Activated CD8-positive, alpha-beta memory T cell treated with anti-CD3 and anti-CD28 coated beads, Interleukin-2, amount 10 ng/mL, durations not matched to agents 7 days and 5 days (primary cell): ENCODE measurements around the gene KIAA1671. TPM values are rescaled to one million over a fixed set of nuclear protein-coding genes. Genes with fewer than 3 reads are reported as not detected.

Source experiments
- ATAC-seq: fragments of 150-1000 bp; cut with Tn5 transposase; one replicate; pipeline ENCODE4 v1.10.0; 2021; ENCODE audit warnings: moderate library complexity
- CTCF ChIA-PET: fragments of 350-600 bp; sonication (Branson Sonifier 250); formaldehyde crosslinking; loops from one replicate; lab custom pipeline; 2021; ENCODE audit warnings: antibody characterized with exemption; lab: Charles Lee
- DNase-seq: peaks from one replicate; pipeline ENCODE4 v3.0.0-alpha.2; 2020
- H3K27ac Mint-ChIP-seq: one replicate; pipeline ENCODE4 v1.8.0; 2021; ENCODE audit warnings: mild to moderate bottlenecking, mixed read lengths
- H3K27me3 Mint-ChIP-seq: one replicate; pipeline ENCODE4 v1.8.0; 2021; ENCODE audit warnings: mixed read lengths
- H3K36me3 Mint-ChIP-seq: one replicate; pipeline ENCODE4 v1.8.0; 2021; ENCODE audit warnings: mild to moderate bottlenecking, mixed read lengths
- H3K4me1 Mint-ChIP-seq: one replicate; pipeline ENCODE4 v1.8.0; 2021; ENCODE audit warnings: mixed read lengths
- H3K4me3 Mint-ChIP-seq: one replicate; pipeline ENCODE4 v1.8.0; 2021; ENCODE audit warnings: mild to moderate bottlenecking, moderate library complexity, mixed read lengths
- H3K9me3 Mint-ChIP-seq: one replicate; pipeline ENCODE4 v1.8.0; 2022; ENCODE audit warnings: low read depth, mixed read lengths
- total RNA-seq, 2 experiments: library from RNA; stranded (reverse); gene quantifications; one replicate each; pipeline ENCODE4 v1.2.3, GENCODE V29; 2021

Gene KIAA1671
- total RNA-seq, 2 experiments from 2014 or later: 11.4 to 20.1 TPM

- Mint-ChIP-seq H3K4me3 (no peak overlapping the region), H3K27me3 (no peaks in the 10 kb centered on the region), H3K36me3 (peaks cover 2% of the 10 kb centered on the region), H3K27ac (no peak overlapping the region), H3K4me1 (no peaks in the 10 kb centered on the region), H3K9me3 (no peaks in the 10 kb centered on the region)
- ATAC-seq (no peak), DNase-seq (no peak)
- CTCF ChIA-PET: interaction anchor here (2.4 kb wide), 1 partner anchor 16 kb away, joined by 9 read pairs; no protein-coding TSS in a partner anchor
Observed at GRCh38 chr22:25186140-25186539, 233.6 kb downstream of the KIAA1671 start.

- no peaks in the 10 kb centered on the region for H3K27me3 Mint-ChIP-seq
- no peak overlapping the region for H3K27ac Mint-ChIP-seq
- no peak overlapping the region for H3K4me3 Mint-ChIP-seq
- CTCF ChIA-PET: interaction anchor here (2.0 kb wide), 1 partner anchor 15 kb away, joined by 8 read pairs; no protein-coding TSS in a partner anchor
- DNase-seq (no peak), ATAC-seq (no peak)
- peaks cover 2% of the 10 kb centered on the region for H3K36me3 Mint-ChIP-seq
- H3K4me1 Mint-ChIP-seq: no peaks in the 10 kb centered on the region
- no peaks in the 10 kb centered on the region for H3K9me3 Mint-ChIP-seq
Observed at GRCh38 chr22:25187469-25187868, 235.0 kb downstream of the KIAA1671 start.

GRCh38 chr22:25192406-25192805 is 239.9 kb downstream of the KIAA1671 start:
- Mint-ChIP-seq H3K9me3 (no peaks in the 10 kb centered on the region), H3K4me1 (no peaks in the 10 kb centered on the region), H3K36me3 (peaks cover 4% of the 10 kb centered on the region), H3K27me3 (no peaks in the 10 kb centered on the region), H3K27ac (no peak overlapping the region), H3K4me3 (no peak overlapping the region)
- CTCF ChIA-PET: interaction anchor here (2.7 kb wide), 1 partner anchor 10 kb away, joined by 9 read pairs; no protein-coding TSS in a partner anchor
- DNase-seq: no peak
- ATAC-seq: no peak

DNA sequence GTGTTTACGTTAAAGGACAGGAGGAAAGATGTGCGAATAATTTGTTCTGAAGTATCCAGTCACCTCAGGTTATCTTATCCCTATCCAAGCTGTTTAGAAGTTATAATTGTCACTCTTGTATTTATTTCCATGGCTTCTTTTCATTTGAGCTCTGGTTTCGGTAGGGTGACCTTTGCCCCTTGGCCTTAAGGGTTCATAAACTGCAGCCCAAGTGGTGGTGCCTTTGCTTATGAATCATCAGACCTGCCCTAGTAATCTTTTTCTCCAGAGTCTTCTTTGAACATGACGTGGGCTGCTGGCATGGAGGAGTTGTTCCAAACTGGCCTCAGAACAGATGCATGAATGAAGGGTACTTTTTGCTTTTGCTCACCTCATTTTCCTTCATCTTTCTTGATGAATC is 240.6 kb downstream of the KIAA1671 start:
- Mint-ChIP-seq H3K27me3 (no peaks in the 10 kb centered on the region), H3K27ac (no peak overlapping the region), H3K36me3 (peaks cover 4% of the 10 kb centered on the region), H3K4me3 (no peak overlapping the region), H3K9me3 (no peaks in the 10 kb centered on the region), H3K4me1 (no peaks in the 10 kb centered on the region)
- DNase-seq (no peak), ATAC-seq (no peak)
- CTCF ChIA-PET: interaction anchor here (2.7 kb wide), 1 partner anchor 9 kb away, joined by 9 read pairs; no protein-coding TSS in a partner anchor

DNA sequence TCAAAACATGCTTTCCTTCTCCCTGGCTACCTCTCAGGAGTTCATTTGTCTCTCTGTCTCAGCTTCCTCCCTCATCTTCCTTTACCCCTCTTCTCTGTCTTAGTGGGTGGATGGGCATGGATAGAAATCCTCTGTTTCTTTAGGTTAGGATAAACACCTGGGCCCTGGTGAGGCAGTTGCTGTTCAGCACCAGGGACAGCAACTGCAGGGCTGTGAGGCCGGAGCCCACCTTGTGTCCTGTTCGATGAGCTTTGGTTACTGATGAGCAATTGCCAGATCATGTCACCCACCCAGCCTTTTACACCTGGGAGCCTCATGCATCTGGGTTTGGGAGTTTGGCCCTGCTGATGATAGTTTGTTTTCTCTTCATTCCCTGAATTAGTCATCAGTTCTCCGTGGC is 241.0 kb downstream of the KIAA1671 start:
- H3K4me3 Mint-ChIP-seq: no peak overlapping the region
- no peaks in the 10 kb centered on the region for H3K9me3 Mint-ChIP-seq
- no peaks in the 10 kb centered on the region for H3K27me3 Mint-ChIP-seq
- CTCF ChIA-PET: interaction anchor here (2.7 kb wide), 1 partner anchor 9 kb away, joined by 9 read pairs; no protein-coding TSS in a partner anchor
- ATAC-seq: no peak
- peaks cover 4% of the 10 kb centered on the region for H3K36me3 Mint-ChIP-seq
- no peak overlapping the region for H3K27ac Mint-ChIP-seq
- no peaks in the 10 kb centered on the region for H3K4me1 Mint-ChIP-seq
- DNase-seq: no peak

GRCh38 chr22:25196326-25196725 is 243.8 kb downstream of the KIAA1671 start:
- DNase-seq (no peak), ATAC-seq (no peak)
- H3K27ac Mint-ChIP-seq: no peak overlapping the region
- CTCF ChIA-PET: no interaction called here
- peaks cover 8% of the 10 kb centered on the region for H3K4me1 Mint-ChIP-seq
- peaks cover 2% of the 10 kb centered on the region for H3K36me3 Mint-ChIP-seq
- H3K9me3 Mint-ChIP-seq: no peaks in the 10 kb centered on the region
- H3K4me3 Mint-ChIP-seq: no peak overlapping the region
- no peaks in the 10 kb centered on the region for H3K27me3 Mint-ChIP-seq

DNA sequence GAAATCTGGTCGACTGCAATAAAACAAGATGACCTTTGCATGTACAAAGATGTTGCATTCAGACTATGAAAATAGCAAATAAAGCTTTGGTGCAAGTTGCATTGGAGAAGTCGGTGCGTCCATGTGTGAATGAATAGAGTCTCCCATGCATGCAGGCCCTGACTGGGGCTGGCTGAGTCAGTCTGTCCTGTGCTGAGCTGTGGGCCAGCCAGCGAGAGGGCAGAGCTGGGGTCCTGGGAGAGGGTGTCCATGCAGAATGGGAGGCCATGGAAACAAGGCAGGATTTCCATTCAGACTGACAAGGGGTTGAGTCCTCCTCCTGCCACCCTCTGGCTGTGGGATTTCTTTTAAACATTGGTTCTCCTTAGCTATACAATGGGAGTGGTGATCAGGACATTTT is 244.8 kb downstream of the KIAA1671 start:
- no peak overlapping the region for H3K27ac Mint-ChIP-seq
- DNase-seq (no peak), ATAC-seq (no peak)
- peaks cover 16% of the 10 kb centered on the region for H3K4me1 Mint-ChIP-seq
- no peak overlapping the region for H3K4me3 Mint-ChIP-seq
- CTCF ChIA-PET: interaction anchor here (0.6 to 1.0 kb wide), 3 partner anchors 38 to 259 kb away, joined by 3 to 4 read pairs (median 3); no protein-coding TSS in a partner anchor
- no peaks in the 10 kb centered on the region for H3K27me3 Mint-ChIP-seq
- H3K36me3 Mint-ChIP-seq: peaks cover 2% of the 10 kb centered on the region
- H3K9me3 Mint-ChIP-seq: no peaks in the 10 kb centered on the region

GRCh38 chr22:25199731-25200520 is 247.4 kb downstream of the KIAA1671 start, which contains the start of gene CRYBB3:
CRYBB3 (plus strand) TSS chr22:25199858; CDS start chr22:25201397, 1,539 bp downstream.
- no peaks in the 10 kb centered on the region for H3K36me3 Mint-ChIP-seq
- H3K27ac Mint-ChIP-seq: no peak within 1 kb of the TSS
- no peaks in the 10 kb centered on the region for H3K27me3 Mint-ChIP-seq
- no peak for DNase-seq
- no peak within 1 kb of the TSS for H3K4me3 Mint-ChIP-seq
- H3K9me3 Mint-ChIP-seq: no peaks in the 10 kb centered on the region
- no peak for ATAC-seq
- peaks cover 16% of the 10 kb centered on the region for H3K4me1 Mint-ChIP-seq
- CTCF ChIA-PET: no interaction called here

- ATAC-seq: no peak
- CTCF ChIA-PET: interaction anchor here (0.5 to 3.4 kb wide), 6 partner anchors 16 to 1383 kb away, joined by 3 to 31 read pairs (median 4); no protein-coding TSS in a partner anchor
- Mint-ChIP-seq H3K4me3 (no peak overlapping the region), H3K4me1 (peaks cover 16% of the 10 kb centered on the region), H3K9me3 (no peaks in the 10 kb centered on the region), H3K36me3 (no peaks in the 10 kb centered on the region), H3K27ac (no peak overlapping the region), H3K27me3 (no peaks in the 10 kb centered on the region)
- no peak for DNase-seq
Observed at GRCh38 chr22:25200967-25201366, 248.5 kb downstream of the KIAA1671 start.

GRCh38 chr22:25201557-25202273 is 249.2 kb downstream of the KIAA1671 start:
- no peaks in the 10 kb centered on the region for H3K36me3 Mint-ChIP-seq
- peaks cover 16% of the 10 kb centered on the region for H3K4me1 Mint-ChIP-seq
- ATAC-seq (peak; percentile 27), DNase-seq (peak; percentile 51)
- no peak overlapping the region for H3K4me3 Mint-ChIP-seq
- H3K27ac Mint-ChIP-seq: no peak overlapping the region
- H3K9me3 Mint-ChIP-seq: no peaks in the 10 kb centered on the region
- H3K27me3 Mint-ChIP-seq: no peaks in the 10 kb centered on the region
- CTCF ChIA-PET: interaction anchor here (0.6 to 3.4 kb wide), 30 partner anchors 8 to 1165 kb away, joined by 3 to 31 read pairs (median 4); no protein-coding TSS in a partner anchor

DNA sequence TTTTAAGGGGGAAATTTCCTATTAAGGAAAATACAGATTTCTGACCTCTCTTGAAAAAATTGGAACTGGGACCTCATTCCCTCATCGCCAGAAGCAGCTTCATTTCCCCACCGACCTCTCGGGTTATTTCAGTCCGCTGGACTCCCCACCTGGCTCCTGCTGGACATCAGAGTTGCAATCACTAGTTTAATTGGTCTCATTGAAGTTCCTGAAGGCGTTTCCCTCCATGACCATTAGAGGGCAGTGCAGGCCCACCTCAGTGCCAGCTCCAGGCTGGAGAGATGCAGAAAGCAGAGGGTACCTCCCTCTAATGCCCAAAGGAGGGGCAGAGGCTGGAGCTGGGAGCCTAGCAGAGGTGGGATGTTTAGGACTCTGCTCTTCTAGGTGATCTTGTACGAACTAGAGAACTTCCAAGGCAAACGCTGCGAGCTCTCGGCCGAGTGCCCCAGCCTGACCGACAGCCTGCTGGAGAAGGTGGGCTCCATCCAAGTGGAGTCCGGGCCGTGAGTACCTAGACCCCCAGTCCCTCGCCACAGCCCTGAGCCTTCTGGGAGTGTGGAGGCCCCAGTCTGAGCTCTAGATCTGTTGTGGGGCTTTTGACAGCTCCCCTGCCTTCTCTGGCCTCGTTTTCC is 249.9 kb downstream of the KIAA1671 start:
- Mint-ChIP-seq H3K27ac (no peak overlapping the region), H3K4me1 (peaks cover 16% of the 10 kb centered on the region)

GRCh38 chr22:25203082-25203481 is 250.6 kb downstream of the KIAA1671 start:
- H3K27ac Mint-ChIP-seq: no peak overlapping the region
- no peak for DNase-seq
- H3K4me3 Mint-ChIP-seq: no peak overlapping the region
- H3K9me3 Mint-ChIP-seq: no peaks in the 10 kb centered on the region
- CTCF ChIA-PET: interaction anchor here (1.1 to 3.4 kb wide), 14 partner anchors 9 to 1164 kb away, joined by 3 to 31 read pairs (median 4); no protein-coding TSS in a partner anchor
- ATAC-seq: no peak
- no peaks in the 10 kb centered on the region for H3K36me3 Mint-ChIP-seq
- peaks cover 16% of the 10 kb centered on the region for H3K4me1 Mint-ChIP-seq
- H3K27me3 Mint-ChIP-seq: no peaks in the 10 kb centered on the region

More for the DNA sequence above, 249.9 kb downstream of the KIAA1671 start:
- Mint-ChIP-seq H3K36me3 (no peaks in the 10 kb centered on the region), H3K9me3 (no peaks in the 10 kb centered on the region), H3K4me3 (no peak overlapping the region), H3K27me3 (no peaks in the 10 kb centered on the region)
- DNase-seq (peak; percentile 70), ATAC-seq (peak; percentile 57)
- CTCF ChIA-PET: interaction anchor here (0.6 to 3.4 kb wide), 30 partner anchors 9 to 1164 kb away, joined by 3 to 31 read pairs (median 4); no protein-coding TSS in a partner anchor
